ENCODE results near the gene VMP1. TPM values are rescaled to one million over a fixed set of nuclear protein-coding genes. Genes with fewer than 3 reads are reported as not detected.
"Not testable (repeated sequence)": the region's sequence is repeated elsewhere in the genome, so short reads cannot be mapped to it uniquely, and the experiment has no call there.

Gene VMP1
- total and polyA plus RNA-seq, 4 donors = 43.3 to 507 (median 352) TPM

DNA sequence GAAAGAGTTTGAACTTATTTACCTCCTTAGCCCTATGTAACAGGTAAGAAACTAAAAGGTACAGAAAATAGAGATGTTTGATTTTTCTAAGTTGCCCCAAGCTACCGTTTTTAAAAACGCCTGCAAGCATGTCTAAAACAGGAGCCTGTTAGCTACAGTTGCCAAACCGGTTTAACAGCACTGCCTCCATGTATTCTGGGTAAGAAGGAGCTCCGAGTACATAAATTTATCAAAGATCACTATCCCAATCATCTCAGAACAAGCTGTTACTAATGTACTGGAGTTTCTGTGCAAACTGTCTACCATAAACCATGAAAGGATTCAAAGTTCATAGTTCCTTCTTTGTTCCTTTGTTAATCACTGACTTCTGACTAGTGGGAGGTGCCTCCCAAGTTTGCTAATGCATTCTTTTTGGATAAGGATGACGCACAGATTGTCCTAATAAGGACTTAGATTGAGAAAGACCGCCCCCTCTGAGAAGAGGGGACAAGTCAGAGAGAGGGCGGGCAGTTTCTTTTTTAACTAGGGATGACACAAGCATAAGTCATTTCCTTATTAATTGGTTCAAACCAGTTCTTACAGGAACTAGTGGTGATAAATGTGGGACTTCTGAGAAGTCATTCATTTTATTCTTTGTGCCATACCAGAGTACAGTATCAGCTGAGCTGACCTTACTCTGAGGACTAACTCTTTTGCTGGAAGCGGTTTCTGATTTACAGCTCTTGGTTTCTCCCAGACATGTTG is 130.0 kb downstream of the VMP1 start:
- no peaks in the 10 kb centered on the region for H3K27me3 ChIP-seq (ENCODE audit: control insufficient read depth in 1 of 2, insufficient read depth in 2 of 2, low read length in 1 of 2)
- no peaks in the 10 kb centered on the region for H3K9me3 ChIP-seq (ENCODE audit: control insufficient read depth, low read length)
- peak; percentile 94 for ATAC-seq (ENCODE audit: low FRiP score)
- DNase-seq = no peak
- H3K36me3 ChIP-seq (ENCODE audit: control insufficient read depth in 1 of 2, insufficient read depth in 2 of 2, low read length in 1 of 2) = no peaks in the 10 kb centered on the region
- peaks cover 0 to 2% of the 10 kb centered on the region in 2 donors for H3K4me1 ChIP-seq (ENCODE audit: control insufficient read depth in 1 of 2, insufficient read depth in 2 of 2, low read length in 2 of 2)
- 0% methylated on average over 8 of the region's 8 CpGs for WGBS, 2 donors
- H3K27ac ChIP-seq (ENCODE audit: low read depth in 1 of 2, low read length in 2 of 2) = peak overlapping the region; percentile 90 to 97
- intact Hi-C loops (cut with DNase I) = no loop called here
- peak overlapping the region; percentile 96 to 100 for H3K4me3 ChIP-seq (ENCODE audit: low read length in 2 of 2)

GRCh38 chr17:59838052-59838916 is 130.8 kb downstream of the VMP1 start:
- peak overlapping the region; percentile 96 to 97 for H3K27ac ChIP-seq (ENCODE audit: low read depth in 1 of 2, low read length in 2 of 2)
- ATAC-seq (ENCODE audit: low FRiP score) (no peak), DNase-seq (no peak)
- intact Hi-C loops (cut with DNase I) = no loop called here
- peak overlapping the region; percentile 96 to 100 for H3K4me3 ChIP-seq (ENCODE audit: low read length in 2 of 2)
- 0 to 1% methylated on average over 8 of the region's 8 CpGs for WGBS, 2 donors
- no peaks in the 10 kb centered on the region for H3K36me3 ChIP-seq (ENCODE audit: control insufficient read depth in 1 of 2, insufficient read depth in 2 of 2, low read length in 1 of 2)
- H3K27me3 ChIP-seq (ENCODE audit: control insufficient read depth in 1 of 2, insufficient read depth in 2 of 2, low read length in 1 of 2) = no peaks in the 10 kb centered on the region
- H3K4me1 ChIP-seq (ENCODE audit: control insufficient read depth in 1 of 2, insufficient read depth in 2 of 2, low read length in 2 of 2) = no peaks in the 10 kb centered on the region
- H3K9me3 ChIP-seq (ENCODE audit: control insufficient read depth, low read length) = no peaks in the 10 kb centered on the region

GRCh38 chr17:59839651-59840328 is 132.3 kb downstream of the VMP1 start:
- peaks cover 0 to 3% of the 10 kb centered on the region in 2 donors for H3K4me1 ChIP-seq (ENCODE audit: control insufficient read depth in 1 of 2, insufficient read depth in 2 of 2, low read length in 2 of 2)
- intact Hi-C loops (cut with DNase I) = no loop called here
- no peaks in the 10 kb centered on the region for H3K36me3 ChIP-seq (ENCODE audit: control insufficient read depth in 1 of 2, insufficient read depth in 2 of 2, low read length in 1 of 2)
- 2 to 3% methylated on average over 6 of the region's 6 CpGs for WGBS, 2 donors
- peak overlapping the region; percentile 63 to 96 for H3K27ac ChIP-seq (ENCODE audit: low read depth in 1 of 2, low read length in 2 of 2)
- peaks cover 0 to 2% of the 10 kb centered on the region in 2 donors for H3K27me3 ChIP-seq (ENCODE audit: control insufficient read depth in 1 of 2, insufficient read depth in 2 of 2, low read length in 1 of 2)
- no peaks in the 10 kb centered on the region for H3K9me3 ChIP-seq (ENCODE audit: control insufficient read depth, low read length)
- DNase-seq (no peak), ATAC-seq (ENCODE audit: low FRiP score) (no peak)
- H3K4me3 ChIP-seq (ENCODE audit: low read length in 2 of 2) = peak overlapping the region; percentile 96 to 100

DNA sequence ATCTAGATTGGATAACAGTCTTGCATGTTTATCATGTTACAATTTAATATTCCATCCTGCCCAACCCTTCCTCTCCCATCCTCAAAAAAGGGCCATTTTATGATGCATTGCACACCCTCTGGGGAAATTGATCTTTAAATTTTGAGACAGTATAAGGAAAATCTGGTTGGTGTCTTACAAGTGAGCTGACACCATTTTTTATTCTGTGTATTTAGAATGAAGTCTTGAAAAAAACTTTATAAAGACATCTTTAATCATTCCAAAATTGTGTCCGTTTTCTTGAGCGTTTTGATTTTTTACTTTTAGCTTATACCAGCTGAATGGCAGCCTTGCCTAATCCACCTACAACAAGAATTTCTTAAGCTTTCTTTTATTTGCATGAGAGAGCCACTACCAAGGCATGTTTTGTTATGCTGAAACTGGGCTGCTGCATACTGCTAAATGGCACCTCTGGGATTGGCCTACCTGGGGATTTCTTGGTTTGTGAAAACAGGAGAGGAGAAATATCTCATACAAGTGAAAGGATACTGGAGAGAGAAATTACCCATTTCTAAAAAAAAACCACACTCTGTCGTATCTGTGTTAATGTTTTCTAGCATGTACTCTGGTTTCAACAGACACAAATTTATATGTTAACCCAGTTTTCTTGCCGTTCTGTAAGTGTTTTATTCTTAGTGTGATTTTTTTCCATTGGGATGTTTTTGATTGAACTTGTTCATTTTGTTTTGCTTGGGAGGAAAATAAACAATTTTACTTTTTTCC is 133.1 kb downstream of the VMP1 start:
- intact Hi-C loops (cut with DNase I) = no loop called here
- Histone ChIP-seq H3K4me3 (ENCODE audit: low read length in 2 of 2) (peak overlapping the region; percentile 96 to 100), H3K9me3 (ENCODE audit: control insufficient read depth, low read length) (no peaks in the 10 kb centered on the region), H3K4me1 (ENCODE audit: control insufficient read depth in 1 of 2, insufficient read depth in 2 of 2, low read length in 2 of 2) (peaks cover 0 to 3% of the 10 kb centered on the region in 2 donors), H3K36me3 (ENCODE audit: control insufficient read depth in 1 of 2, insufficient read depth in 2 of 2, low read length in 1 of 2) (no peaks in the 10 kb centered on the region), H3K27me3 (ENCODE audit: control insufficient read depth in 1 of 2, insufficient read depth in 2 of 2, low read length in 1 of 2) (peaks cover 0 to 2% of the 10 kb centered on the region in 2 donors), H3K27ac (ENCODE audit: low read depth in 1 of 2, low read length in 2 of 2) (peak overlapping the region; percentile 57 to 82)
- DNase-seq (no peak), ATAC-seq (ENCODE audit: low FRiP score) (no peak)
- WGBS, 2 donors = 1 to 3% methylated on average over 4 of the region's 4 CpGs

DNA sequence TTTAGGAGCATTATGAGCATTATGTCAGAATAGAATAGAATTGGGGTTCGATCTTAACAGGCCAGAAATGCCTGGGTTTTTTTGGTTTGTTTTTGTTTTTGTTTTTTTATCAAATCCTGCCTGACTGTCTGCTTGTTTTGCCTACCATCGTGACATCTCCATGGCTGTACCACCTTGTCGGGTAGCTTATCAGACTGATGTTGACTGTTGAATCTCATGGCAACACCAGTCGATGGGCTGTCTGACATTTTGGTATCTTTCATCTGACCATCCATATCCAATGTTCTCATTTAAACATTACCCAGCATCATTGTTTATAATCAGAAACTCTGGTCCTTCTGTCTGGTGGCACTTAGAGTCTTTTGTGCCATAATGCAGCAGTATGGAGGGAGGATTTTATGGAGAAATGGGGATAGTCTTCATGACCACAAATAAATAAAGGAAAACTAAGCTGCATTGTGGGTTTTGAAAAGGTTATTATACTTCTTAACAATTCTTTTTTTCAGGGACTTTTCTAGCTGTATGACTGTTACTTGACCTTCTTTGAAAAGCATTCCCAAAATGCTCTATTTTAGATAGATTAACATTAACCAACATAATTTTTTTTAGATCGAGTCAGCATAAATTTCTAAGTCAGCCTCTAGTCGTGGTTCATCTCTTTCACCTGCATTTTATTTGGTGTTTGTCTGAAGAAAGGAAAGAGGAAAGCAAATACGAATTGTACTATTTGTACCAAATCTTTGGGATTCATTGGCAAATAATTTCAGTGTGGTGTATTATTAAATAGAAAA is 133.8 kb downstream of the VMP1 start:
- ATAC-seq (ENCODE audit: low FRiP score) = not testable (repeated sequence)
- peak overlapping the region in 1 of 2 donors; percentile 5 for H3K27ac ChIP-seq (ENCODE audit: low read depth in 1 of 2, low read length in 2 of 2)

GRCh38 chr17:59841882-59842263 is 134.4 kb downstream of the VMP1 start:
- Histone ChIP-seq H3K4me1 (ENCODE audit: control insufficient read depth in 1 of 2, insufficient read depth in 2 of 2, low read length in 2 of 2) (peaks cover 4 to 11% of the 10 kb centered on the region in 2 donors), H3K27ac (ENCODE audit: low read depth in 1 of 2, low read length in 2 of 2) (peak overlapping the region in 1 of 2 donors; percentile 73), H3K4me3 (ENCODE audit: low read length in 2 of 2) (peak overlapping the region in 1 of 2 donors; percentile 26)
- ATAC-seq (ENCODE audit: low FRiP score); intact Hi-C loops (cut with DNase I); H3K36me3 ChIP-seq (ENCODE audit: control insufficient read depth in 1 of 2, insufficient read depth in 2 of 2, low read length in 1 of 2); DNase-seq; H3K9me3 ChIP-seq (ENCODE audit: control insufficient read depth, low read length); H3K27me3 ChIP-seq (ENCODE audit: control insufficient read depth in 1 of 2, insufficient read depth in 2 of 2, low read length in 1 of 2): not testable (repeated sequence)
- 33 to 37% methylated on average over 4 of the region's 4 CpGs for WGBS, 2 donors

More for the DNA sequence above, 133.8 kb downstream of the VMP1 start:
- intact Hi-C loops (cut with DNase I); H3K9me3 ChIP-seq (ENCODE audit: control insufficient read depth, low read length); H3K4me1 ChIP-seq (ENCODE audit: control insufficient read depth in 1 of 2, insufficient read depth in 2 of 2, low read length in 2 of 2); DNase-seq; H3K27me3 ChIP-seq (ENCODE audit: control insufficient read depth in 1 of 2, insufficient read depth in 2 of 2, low read length in 1 of 2); H3K36me3 ChIP-seq (ENCODE audit: control insufficient read depth in 1 of 2, insufficient read depth in 2 of 2, low read length in 1 of 2): not testable (repeated sequence)
- H3K4me3 ChIP-seq (ENCODE audit: low read length in 2 of 2) = peak overlapping the region; percentile 96 to 100
- 7 to 10% methylated on average over 7 of the region's 7 CpGs for WGBS, 2 donors

DNA sequence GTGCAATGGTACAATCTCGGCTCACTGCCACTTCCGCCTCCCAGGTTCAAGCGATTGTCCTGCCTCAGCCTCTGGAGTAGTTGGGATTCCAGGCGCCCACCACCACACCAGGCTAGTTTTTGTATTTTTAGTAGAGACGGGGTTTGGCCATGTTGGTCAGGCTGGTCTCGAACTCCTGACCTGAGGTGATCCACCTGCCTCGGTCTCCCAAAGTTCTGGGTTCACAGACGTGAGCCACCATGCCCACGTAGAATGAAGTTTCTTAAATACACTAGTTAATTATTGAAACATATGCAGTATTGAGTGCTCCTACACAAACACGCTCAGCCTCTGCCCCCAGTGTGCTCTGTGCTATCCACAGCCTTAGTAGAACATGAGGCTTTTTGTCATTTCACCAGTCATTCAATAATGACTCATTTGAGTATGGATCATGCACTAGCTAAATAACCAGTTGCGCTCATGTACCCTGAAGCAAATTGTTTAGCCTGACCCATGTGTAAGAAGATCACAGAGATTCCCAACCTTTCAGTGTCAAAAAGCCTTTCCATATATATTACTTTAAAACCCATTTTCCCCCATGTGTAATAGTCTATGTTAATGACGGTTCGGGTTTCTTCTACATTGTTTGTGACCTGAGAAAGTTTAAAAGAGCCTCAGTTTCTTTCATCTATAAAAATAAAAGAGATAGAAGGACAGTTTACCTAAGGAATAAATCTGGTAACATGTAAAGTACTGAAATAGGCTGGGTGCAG is 135.6 kb downstream of the VMP1 start:
- WGBS, 2 donors = 58 to 69% methylated on average over 13 of the region's 13 CpGs

More for the DNA sequence above, 135.6 kb downstream of the VMP1 start:
- Histone ChIP-seq H3K9me3 (ENCODE audit: control insufficient read depth, low read length) (no peaks in the 10 kb centered on the region), H3K4me1 (ENCODE audit: control insufficient read depth in 1 of 2, insufficient read depth in 2 of 2, low read length in 2 of 2) (peaks cover 4 to 11% of the 10 kb centered on the region in 2 donors), H3K27me3 (ENCODE audit: control insufficient read depth in 1 of 2, insufficient read depth in 2 of 2, low read length in 1 of 2) (peaks cover 0 to 2% of the 10 kb centered on the region in 2 donors), H3K36me3 (ENCODE audit: control insufficient read depth in 1 of 2, insufficient read depth in 2 of 2, low read length in 1 of 2) (no peaks in the 10 kb centered on the region), H3K4me3 (ENCODE audit: low read length in 2 of 2) (no peak overlapping the region), H3K27ac (ENCODE audit: low read depth in 1 of 2, low read length in 2 of 2) (peak overlapping the region; percentile 51 to 60)
- no peak for ATAC-seq (ENCODE audit: low FRiP score)
- intact Hi-C loops (cut with DNase I) = no loop called here
- DNase-seq = peak; percentile 86 to 89
